ENCODE results near the gene RNPEP. TPM values are rescaled to one million over a fixed set of nuclear protein-coding genes. Genes with fewer than 3 reads are reported as not detected.

The RNPEP gene
- total RNA-seq, 2 experiments from 2014 or later: 14.7 to 52.1 TPM

- Histone ChIP-seq H3K9me2 (ENCODE audit: insufficient read depth, low read length) (no peaks in the 10 kb centered on the region), H3K79me2 (ENCODE audit: insufficient read depth, low read depth, low read length) (no peaks in the 10 kb centered on the region), H2AFZ (ENCODE audit: low read length) (peak overlapping the region; percentile 87), H3K4me3 (ENCODE audit: low read depth, low read length, poor library complexity, severe bottlenecking) (peak overlapping the region; percentile 86), H3K27ac (ENCODE audit: low read depth, low read length, poor library complexity, severe bottlenecking) (no peak overlapping the region), H3K4me1 (ENCODE audit: insufficient read depth, low read length, poor library complexity, severe bottlenecking) (peaks cover 12% of the 10 kb centered on the region), H3K4me2 (ENCODE audit: low read length) (peak overlapping the region; percentile 62), H3K36me3 (ENCODE audit: insufficient read depth, low read length) (no peaks in the 10 kb centered on the region), H3K9me3 (ENCODE audit: low read length) (no peaks in the 10 kb centered on the region), H4K20me1 (ENCODE audit: insufficient read depth, low read length) (no peaks in the 10 kb centered on the region)
- TF ChIP-seq EZH2phosphoT487 (IDR thresholded peaks at IDR 0.05; ENCODE audit: borderline replicate concordance, low read depth, low read length): no peak
- 0 out of 2 replicates have a peak, but pooled peaks have one; percentile 20 for TF ChIP-seq CTCF (conservative IDR thresholded peaks at IDR 0.05; ENCODE audit: low read length)
- no peak for DNase-seq (ENCODE audit: low spot score)
- ChIA-PET CTCF (ENCODE audit: unreplicated experiment) (no interaction called here), POLR2A (interaction anchor here (2.0 kb wide), 1 partner anchor 9 kb away, joined by 5 read pairs; no protein-coding TSS in a partner anchor)
- BruUV-seq (replicated peaks): no TSS peak
- intact Hi-C loops (cut with micrococcal nuclease; ENCODE audit: unreplicated experiment): no loop called here
Observed at GRCh38 chr1:201983380-201983805, 945 bp downstream of the RNPEP start.

- ChIA-PET CTCF (ENCODE audit: unreplicated experiment) (interaction anchor here (1.0 kb wide), 1 partner anchor 15 kb away, joined by 3 read pairs; no protein-coding TSS in a partner anchor), POLR2A (interaction anchor here (1.0 to 2.0 kb wide), 3 partner anchors 11 to 194 kb away, joined by 5 to 7 read pairs (median 6); no protein-coding TSS in a partner anchor)
- H3K27ac ChIP-seq (ENCODE audit: low read depth, low read length, poor library complexity, severe bottlenecking): no peak overlapping the region
- no peaks in the 10 kb centered on the region for H3K9me2 ChIP-seq (ENCODE audit: insufficient read depth, low read length)
- peaks cover 12% of the 10 kb centered on the region for H3K4me1 ChIP-seq (ENCODE audit: insufficient read depth, low read length, poor library complexity, severe bottlenecking)
- intact Hi-C loops (cut with micrococcal nuclease; ENCODE audit: unreplicated experiment): no loop called here
- H2AFZ ChIP-seq (ENCODE audit: low read length): no peak overlapping the region
- no peaks in the 10 kb centered on the region for H3K79me2 ChIP-seq (ENCODE audit: insufficient read depth, low read depth, low read length)
- no peaks in the 10 kb centered on the region for H3K9me3 ChIP-seq (ENCODE audit: low read length)
- no peak for DNase-seq (ENCODE audit: low spot score)
- H3K4me2 ChIP-seq (ENCODE audit: low read length): no peak overlapping the region
- H3K36me3 ChIP-seq (ENCODE audit: insufficient read depth, low read length): 0 out of 2 replicates have a peak, but pooled peaks cover 3% of the 10 kb centered on the region
- TF ChIP-seq CTCF (conservative IDR thresholded peaks at IDR 0.05; ENCODE audit: low read length): no peak
- TF ChIP-seq EZH2phosphoT487 (IDR thresholded peaks at IDR 0.05; ENCODE audit: borderline replicate concordance, low read depth, low read length): no peak
- no peaks in the 10 kb centered on the region for H4K20me1 ChIP-seq (ENCODE audit: insufficient read depth, low read length)
- no peak overlapping the region for H3K4me3 ChIP-seq (ENCODE audit: low read depth, low read length, poor library complexity, severe bottlenecking)
- BruUV-seq (replicated peaks): no TSS peak
Observed at GRCh38 chr1:201984446-201984845, 2.0 kb downstream of the RNPEP start.

- Histone ChIP-seq H3K79me2 (ENCODE audit: insufficient read depth, low read depth, low read length) (no peaks in the 10 kb centered on the region), H3K4me3 (ENCODE audit: low read depth, low read length, poor library complexity, severe bottlenecking) (no peak overlapping the region), H3K4me1 (ENCODE audit: insufficient read depth, low read length, poor library complexity, severe bottlenecking) (peaks cover 12% of the 10 kb centered on the region), H3K4me2 (ENCODE audit: low read length) (no peak overlapping the region), H3K36me3 (ENCODE audit: insufficient read depth, low read length) (peaks cover 6% of the 10 kb centered on the region; the same call in 1 of the 2 replicates), H3K9me3 (ENCODE audit: low read length) (no peaks in the 10 kb centered on the region), H3K27ac (ENCODE audit: low read depth, low read length, poor library complexity, severe bottlenecking) (no peak overlapping the region), H2AFZ (ENCODE audit: low read length) (no peak overlapping the region), H3K9me2 (ENCODE audit: insufficient read depth, low read length) (no peaks in the 10 kb centered on the region), H4K20me1 (ENCODE audit: insufficient read depth, low read length) (no peaks in the 10 kb centered on the region)
- intact Hi-C loops (cut with micrococcal nuclease; ENCODE audit: unreplicated experiment): no loop called here
- DNase-seq (ENCODE audit: low spot score): no peak
- TF ChIP-seq EZH2phosphoT487 (IDR thresholded peaks at IDR 0.05; ENCODE audit: borderline replicate concordance, low read depth, low read length) (no peak), CTCF (conservative IDR thresholded peaks at IDR 0.05; ENCODE audit: low read length) (no peak)
- BruUV-seq (replicated peaks): no TSS peak
- ChIA-PET POLR2A (interaction anchor here (0.8 to 1.2 kb wide), 3 partner anchors 13 to 195 kb away, joined by 4 to 7 read pairs (median 6); no protein-coding TSS in a partner anchor), CTCF (ENCODE audit: unreplicated experiment) (interaction anchor here (1.0 kb wide), 1 partner anchor 14 kb away, joined by 3 read pairs; no protein-coding TSS in a partner anchor)
Observed at GRCh38 chr1:201985355-201985754, 2.9 kb downstream of the RNPEP start.
